ENCODE data around the gene PNKD.

Gene PNKD

GRCh38 chr2:218392891-218393462 is 122.7 kb downstream of the PNKD start:
- no peak for DNase-seq (ENCODE audit: low read depth)
- H3K4me3 ChIP-seq (ENCODE audit: control insufficient read depth, low read depth, low read length): no peak overlapping the region

DNA sequence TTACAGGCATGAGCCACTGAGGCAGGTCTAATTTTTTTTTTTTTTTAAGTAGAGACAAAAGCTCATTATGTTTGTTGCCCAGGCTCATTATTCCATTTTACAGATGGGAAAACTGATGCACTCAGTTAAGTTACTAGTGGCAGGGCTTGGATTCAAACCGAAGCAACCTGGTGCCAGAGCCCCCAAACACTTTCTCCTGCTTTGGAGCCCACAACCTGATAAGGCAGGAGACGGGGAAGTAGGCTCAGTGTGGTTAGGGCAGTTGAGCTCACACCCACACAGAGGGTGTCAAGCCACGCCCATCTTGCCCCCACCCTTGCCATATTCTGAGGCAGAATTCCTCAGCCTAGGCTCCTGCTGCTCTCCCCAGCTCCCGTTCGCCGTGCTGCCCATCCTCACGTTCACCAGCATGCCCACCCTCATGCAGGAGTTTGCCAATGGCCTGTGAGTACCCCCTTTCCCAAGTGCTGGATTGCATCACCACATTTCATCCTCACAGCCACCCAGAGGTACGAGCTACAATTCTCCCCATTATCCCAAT is 123.5 kb downstream of the PNKD start:
- TF ChIP-seq CTCF (IDR thresholded peaks at IDR 0.05; ENCODE audit: control insufficient read depth, insufficient read depth, low read depth, low read length, missing control alignments): no peak
- DNase-seq (ENCODE audit: low read depth): no peak
- H3K4me3 ChIP-seq (ENCODE audit: control insufficient read depth, low read depth, low read length): no peak overlapping the region

More at GRCh38 chr2:218392891-218393462, 122.7 kb downstream of the PNKD start:
- no peak for TF ChIP-seq CTCF (IDR thresholded peaks at IDR 0.05; ENCODE audit: control insufficient read depth, insufficient read depth, low read depth, low read length, missing control alignments)

GRCh38 chr2:218394298-218395089 is 124.2 kb downstream of the PNKD start:
- no peak for TF ChIP-seq CTCF (IDR thresholded peaks at IDR 0.05; ENCODE audit: control insufficient read depth, insufficient read depth, low read depth, low read length, missing control alignments)
- H3K4me3 ChIP-seq (ENCODE audit: control insufficient read depth, low read depth, low read length): no peak overlapping the region
- no peak for DNase-seq (ENCODE audit: low read depth)

- no peak for DNase-seq (ENCODE audit: low read depth)
- no peak for TF ChIP-seq CTCF (IDR thresholded peaks at IDR 0.05; ENCODE audit: control insufficient read depth, insufficient read depth, low read depth, low read length, missing control alignments)
- H3K4me3 ChIP-seq (ENCODE audit: control insufficient read depth, low read depth, low read length): no peak overlapping the region
Measured at GRCh38 chr2:218395090-218395444, 124.7 kb downstream of the PNKD start.

DNA sequence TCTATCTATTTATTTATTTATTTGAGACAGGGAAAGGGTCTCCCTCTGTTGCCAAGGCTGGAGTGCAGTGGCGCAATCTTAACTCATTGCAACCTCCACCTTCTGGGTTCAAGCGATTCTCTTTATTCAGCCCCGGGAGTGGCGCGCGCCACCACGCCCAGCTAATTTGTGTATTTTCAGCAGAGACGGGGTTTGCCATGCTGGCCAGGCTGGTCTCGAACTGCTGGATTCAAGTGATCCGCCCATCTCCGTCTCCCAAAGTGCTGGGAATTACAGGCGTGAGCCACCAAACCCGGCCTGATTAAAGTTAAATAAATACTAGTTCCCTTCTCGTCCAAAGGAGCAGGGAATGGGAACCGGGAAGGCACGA is 125.1 kb downstream of the PNKD start:
- DNase-seq (ENCODE audit: low read depth): no peak
- no peak for TF ChIP-seq CTCF (IDR thresholded peaks at IDR 0.05; ENCODE audit: control insufficient read depth, insufficient read depth, low read depth, low read length, missing control alignments)
- peak overlapping the region; percentile 36 for H3K4me3 ChIP-seq (ENCODE audit: control insufficient read depth, low read depth, low read length)

DNA sequence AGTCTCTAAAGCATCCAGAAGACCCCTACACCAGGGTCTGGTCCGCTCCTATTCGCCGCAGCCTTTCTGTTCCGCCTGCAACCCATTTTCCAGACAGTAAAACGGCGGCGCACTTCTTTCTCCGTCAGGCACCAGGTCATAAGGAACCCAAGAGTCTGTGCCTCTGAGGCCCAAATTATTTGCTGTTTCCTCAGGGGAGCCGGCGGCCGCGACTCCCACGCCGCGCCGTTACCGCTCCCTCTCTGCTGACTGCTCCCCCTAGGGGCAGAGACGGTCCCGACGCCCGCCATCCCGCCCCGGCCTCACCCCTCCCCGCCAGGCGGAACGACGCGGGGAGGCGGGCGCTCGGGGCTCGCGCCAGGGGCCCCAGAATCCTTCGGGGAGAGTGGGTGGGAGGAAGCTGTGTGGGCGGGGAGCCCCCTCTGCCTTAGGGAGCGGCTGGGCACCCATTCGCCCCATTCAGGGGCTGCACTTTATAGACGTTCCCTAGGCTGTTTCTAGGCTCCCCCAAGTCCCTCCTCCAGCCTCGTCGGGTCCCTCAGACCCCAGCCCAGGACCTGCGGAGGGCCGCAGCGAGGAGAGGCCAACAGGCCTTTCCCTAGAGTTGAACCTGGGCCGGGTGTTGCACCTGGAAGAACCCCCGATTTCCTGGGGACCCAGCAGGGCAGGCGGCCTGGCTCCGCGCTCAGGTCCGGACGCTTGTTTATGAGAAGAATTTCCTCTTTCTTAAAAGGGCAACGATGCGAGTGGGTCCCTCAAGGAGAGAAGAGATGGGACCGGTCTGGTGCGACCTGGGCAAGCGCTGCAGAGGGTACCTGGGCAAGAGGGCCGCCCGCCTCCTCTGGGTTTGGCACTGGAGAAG is 125.7 kb downstream of the PNKD start:
- peak overlapping the region; percentile 75 for H3K4me3 ChIP-seq (ENCODE audit: control insufficient read depth, low read depth, low read length)
- peak; percentile 95 for DNase-seq (ENCODE audit: low read depth)
- TF ChIP-seq CTCF (IDR thresholded peaks at IDR 0.05; ENCODE audit: control insufficient read depth, insufficient read depth, low read depth, low read length, missing control alignments): peak; percentile 74
